ENCODE results near the gene XAB2.
A peak's percentile ranks its signal among the peaks of the same experiment; 100 is the strongest.

XAB2 gene

GRCh38 chr19:7648265-7649014 lies 19.1 kb upstream of the XAB2 start:
- no peak for DNase-seq

- no peak for DNase-seq
These were observed 17.8 kb upstream of the XAB2 start for GRCh38 chr19:7647156-7647555.

- DNase-seq: no peak
These were observed 17.0 kb upstream of the XAB2 start for GRCh38 chr19:7646426-7646700.

- DNase-seq: no peak
These were observed 16.5 kb upstream of the XAB2 start for GRCh38 chr19:7645656-7646425.

GRCh38 chr19:7645163-7645562 lies 15.8 kb upstream of the XAB2 start:
- no peak for DNase-seq

GRCh38 chr19:7644550-7644877 lies 15.2 kb upstream of the XAB2 start:
- no peak for DNase-seq

- DNase-seq: peak; percentile 44
These were observed 14.5 kb upstream of the XAB2 start for GRCh38 chr19:7643629-7644549.

- DNase-seq: no peak
These were observed 13.7 kb upstream of the XAB2 start for GRCh38 chr19:7643031-7643415.

- no peak for DNase-seq
These were observed 13.1 kb upstream of the XAB2 start for GRCh38 chr19:7642295-7643030.

GRCh38 chr19:7641290-7642276 lies 12.2 kb upstream of the XAB2 start:
- no peak for DNase-seq

GRCh38 chr19:7640803-7641202 lies 11.5 kb upstream of the XAB2 start:
- no peak for DNase-seq

- no peak for DNase-seq
These were observed 10.6 kb upstream of the XAB2 start for GRCh38 chr19:7639863-7640348.

GRCh38 chr19:7638802-7639465 lies 9.6 kb upstream of the XAB2 start:
- DNase-seq: no peak

GRCh38 chr19:7637374-7638256 lies 8.3 kb upstream of the XAB2 start:
- DNase-seq: peak; percentile 52

GRCh38 chr19:7636691-7637373 lies 7.5 kb upstream of the XAB2 start, which contains the start of gene STXBP2:
Gene STXBP2, plus strand, starts transcription at chr19:7637110. Its CDS starts 40 bp downstream, at chr19:7637150.
- DNase-seq: peak; percentile 93

GRCh38 chr19:7636317-7636690 lies 7.0 kb upstream of the XAB2 start:
- no peak for DNase-seq

GRCh38 chr19:7635670-7636069 lies 6.3 kb upstream of the XAB2 start:
- DNase-seq: no peak

GRCh38 chr19:7633698-7634097 lies 4.4 kb upstream of the XAB2 start, which contains the start of gene PCP2:
Gene PCP2, minus strand, starts transcription at chr19:7633719. Its CDS starts 262 bp downstream, at chr19:7633457.
- DNase-seq: no peak
